SK-N-SH (cell line): ENCODE results near the gene EXOC2. TPM values are rescaled to one million over a fixed set of nuclear protein-coding genes. Genes with fewer than 3 reads are reported as not detected.

Experiments
- CTCF ChIA-PET: fragments of 300-600, 350-600 bp; formaldehyde crosslinking; extraction: SDS; loops from one replicate; lab custom pipeline; 2021; lab: Yijun Ruan, JAX
- POLR2A ChIA-PET: fragments of 350-600 bp; sonication (Branson Sonifier 250); formaldehyde crosslinking; extraction: SDS; loops from one replicate; lab custom pipeline; 2020; ENCODE audit warnings: antibody characterized with exemption, inconsistent platforms; lab: Yijun Ruan, JAX
- DNase-seq: peaks from one replicate; pipeline ENCODE4 v3.0.0; 2012
- H2AFZ ChIP-seq: fragments of 200-600 bp; sonication (generic); 2 replicates; pipeline ENCODE4 v1.8.1; 2016; ENCODE audit warnings: antibody characterized with exemption, mild to moderate bottlenecking, low read depth
- H3F3A ChIP-seq: fragments of 200-600 bp; sonication (generic); replicated peaks from 2 replicates; pipeline ENCODE3; 2016; ENCODE audit warnings: antibody characterized with exemption, mild to moderate bottlenecking; ENCODE audit not compliant: insufficient read depth
- H3K27ac ChIP-seq, 2 experiments: fragments of 200-500 bp in 1 of 2; fragments of 200-600 bp in 1 of 2; sonication (Bioruptor generic) in 1 of 2; sonication (generic), shearing (Covaris generic) in 1 of 2; 2 replicates each; pipeline versions ENCODE4 v1.5.1 to v1.6.1; 2014 to 2016; ENCODE audit warnings: low read depth in 2 of 2, inconsistent platforms in 1 of 2, low read length in 1 of 2, mild to moderate bottlenecking in 1 of 2, mixed read lengths in 1 of 2
- H3K27me3 ChIP-seq: fragments of 200-600 bp; sonication (generic), shearing (Covaris generic); 2 replicates; pipeline ENCODE4 v1.6.1; 2016; ENCODE audit warnings: mixed run types; ENCODE audit not compliant: insufficient read depth
- H3K36me3 ChIP-seq, 2 experiments: fragments of 200-500 bp in 1 of 2; fragments of 200-600 bp in 1 of 2; sonication (Bioruptor generic) in 1 of 2; sonication (generic) in 1 of 2; replicated peaks in 1 of 2; 2 replicates each; pipeline versions ENCODE3 to v1.5.1; 2014 to 2016; ENCODE audit warnings: low read length in 1 of 2, mild to moderate bottlenecking in 1 of 2; ENCODE audit not compliant: insufficient read depth in 2 of 2, control insufficient read depth in 1 of 2
- H3K4me1 ChIP-seq, 2 experiments: fragments of 200-500 bp in 1 of 2; fragments of 200-600 bp in 1 of 2; sonication (Bioruptor generic) in 1 of 2; sonication (generic), shearing (Covaris generic) in 1 of 2; 2 replicates each; pipeline versions ENCODE4 v1.5.1 to v1.6.1; 2014 to 2016; ENCODE audit warnings: low read depth in 1 of 2, low read length in 1 of 2, mixed run types in 1 of 2; ENCODE audit not compliant: insufficient read depth in 2 of 2, control insufficient read depth in 1 of 2
- H3K4me2 ChIP-seq: fragments of 200-600 bp; sonication (generic), shearing (Covaris generic); 2 replicates; pipeline ENCODE4 v1.6.1; 2017; ENCODE audit warnings: mixed run types
- H3K4me3 ChIP-seq, 2 experiments: fragments of 200-500 bp in 1 of 2; fragments of 200-600 bp in 1 of 2; sonication (Bioruptor generic) in 1 of 2; sonication (generic), shearing (Covaris generic) in 1 of 2; 2 replicates each; pipeline versions ENCODE4 v1.5.1 to v1.8.1; 2014 to 2016; ENCODE audit warnings: low read depth in 2 of 2, inconsistent platforms in 1 of 2, low read length in 1 of 2, mild to moderate bottlenecking in 1 of 2, mixed read lengths in 1 of 2, moderate library complexity in 1 of 2
- H3K79me2 ChIP-seq: fragments of 200-600 bp; sonication (generic); 2 replicates; pipeline ENCODE4 v1.8.1; 2017; ENCODE audit warnings: mild to moderate bottlenecking; ENCODE audit not compliant: insufficient read depth
- H3K9ac ChIP-seq: fragments of 200-600 bp; sonication (generic); 2 replicates; pipeline ENCODE4 v1.6.1; 2017; ENCODE audit warnings: mixed run types
- H3K9me2 ChIP-seq: fragments of 200-600 bp; sonication (generic); 2 replicates; pipeline ENCODE4 v1.6.1; 2017; ENCODE audit warnings: mixed run types
- H3K9me3 ChIP-seq: fragments of 200-600 bp; sonication (generic); 2 replicates; pipeline ENCODE4 v1.6.1; 2017; ENCODE audit warnings: mixed run types, mild to moderate bottlenecking, moderate library complexity
- H4K20me1 ChIP-seq: fragments of 200-600 bp; sonication (generic); 2 replicates; pipeline ENCODE4 v1.6.1; 2017; ENCODE audit warnings: mild to moderate bottlenecking, mixed run types; ENCODE audit not compliant: insufficient read depth
- CHD2 ChIP-seq: fragments of 150-350 bp; IDR thresholded peaks from 2 replicates; pipeline ENCODE4 v1.6.1; 2018; ENCODE audit warnings: low read length; ENCODE audit not compliant: partially characterized antibody
- ELF1 ChIP-seq: IDR thresholded peaks from 2 replicates; pipeline ENCODE4 v1.4.0; 2012
- EZH2phosphoT487 ChIP-seq: fragments of 200-600 bp; sonication (generic); IDR thresholded peaks from 2 replicates; pipeline ENCODE4 v1.6.1; 2017; ENCODE audit warnings: low read depth, mixed run types, mild to moderate bottlenecking, antibody characterized with exemption, moderate library complexity, borderline replicate concordance
- FOSL2 ChIP-seq: IDR thresholded peaks from 2 replicates; pipeline ENCODE4 v1.4.0; 2012; ENCODE audit warnings: low read depth, mild to moderate bottlenecking, moderate library complexity, borderline replicate concordance
- FOXJ3 ChIP-seq: sonication (generic); formaldehyde crosslinking; IDR thresholded peaks from 2 replicates; pipeline ENCODE4 v1.5.1; 2020; ENCODE audit warnings: mild to moderate bottlenecking, missing genetic modification reagents
- GABPA ChIP-seq: IDR thresholded peaks from 2 replicates; pipeline ENCODE4 v1.4.0; 2012; ENCODE audit warnings: low read depth, mild to moderate bottlenecking
- JUND ChIP-seq: IDR thresholded peaks from 2 replicates; pipeline ENCODE4 v1.4.0; 2012
- MEF2A ChIP-seq: IDR thresholded peaks from 2 replicates; pipeline ENCODE4 v1.4.0; 2012; ENCODE audit warnings: low read depth, borderline replicate concordance
- REST ChIP-seq: IDR thresholded peaks from 2 replicates; pipeline ENCODE4 v1.6.1; 2012; ENCODE audit warnings: mild to moderate bottlenecking, low read depth, low read length, moderate library complexity
- RFX5 ChIP-seq: IDR thresholded peaks from 2 replicates; pipeline ENCODE4 v1.6.1; 2012; ENCODE audit warnings: mild to moderate bottlenecking, improper control_type of control experiment, low read length
- RXRA ChIP-seq: IDR thresholded peaks from 2 replicates; pipeline ENCODE4 v1.4.0; 2012; ENCODE audit warnings: low read depth, mild to moderate bottlenecking, borderline replicate concordance
- TEAD4 ChIP-seq: IDR thresholded peaks from 2 replicates; pipeline ENCODE4 v1.4.0; 2012; ENCODE audit warnings: mild to moderate bottlenecking, borderline replicate concordance; ENCODE audit not compliant: insufficient read depth
- USF1 ChIP-seq: IDR thresholded peaks from 2 replicates; pipeline ENCODE4 v1.4.0; 2012; ENCODE audit warnings: low read depth, borderline replicate concordance
- YY1 ChIP-seq: IDR thresholded peaks from 2 replicates; pipeline ENCODE4 v1.4.0; 2012; ENCODE audit warnings: low read depth, mild to moderate bottlenecking
- WGBS: methylation state at CpG from one replicate; pipeline ENCODE4 v1.1.6; 2017; ENCODE audit warnings: low lambda C conversion rate; 5-methylcytosine and 5-hydroxymethylcytosine counted together
- polyA plus RNA-seq, 3 experiments: library from polyadenylated mRNA; depleted of rRNA; stranded (reverse); fragments of >200 nt; gene quantifications; 2 replicates each; pipeline ENCODE4 v1.2.3, GENCODE V29; 2012

EXOC2 gene
- polyA plus RNA-seq, 1 of the 3 experiments (the other 2 are of a cell fraction), result 10.6 TPM

GRCh38 chr6:683742-684440 lies 9.0 kb downstream of the EXOC2 start:
- ChIA-PET POLR2A (interaction anchor here (1.1 kb wide), 1 partner anchor 12 kb away, joined by 3 read pairs; no protein-coding TSS in a partner anchor), CTCF (interaction anchor here (1.1 to 2.6 kb wide), 5 partner anchors 9 to 753 kb away, joined by 3 to 13 read pairs (median 4); partner anchors contain the start of gene EXOC2)
- H3K9me2 ChIP-seq, result no peaks in the 10 kb centered on the region
- H3F3A ChIP-seq, result no peaks in the 10 kb centered on the region
- no peak overlapping the region; a peak in 1 of 4 replicates for H3K27ac ChIP-seq
- H3K9me3 ChIP-seq, result no peaks in the 10 kb centered on the region
- H4K20me1 ChIP-seq, result peaks cover 20% of the 10 kb centered on the region
- H3K4me2 ChIP-seq, result peak overlapping the region; percentile 37
- peaks cover 0 to 8% of the 10 kb centered on the region in 2 experiments for H3K36me3 ChIP-seq
- no peak overlapping the region for H2AFZ ChIP-seq
- 71% methylated on average over 15 of the region's 15 CpGs for WGBS
- TF ChIP-seq EZH2phosphoT487 (no peak), YY1 (no peak), USF1 (no peak), ELF1 (no peak), RXRA (no peak), CHD2 (peak; percentile 24), RFX5 (no peak), FOSL2 (no peak), FOXJ3 (CRISPR knock-in tag) (0 out of 2 replicates have a peak, but pooled peaks have one; percentile 19), TEAD4 (no peak), GABPA (no peak), MEF2A (no peak), JUND (no peak)
- H3K9ac ChIP-seq, result no peak overlapping the region
- peaks cover 3 to 9% of the 10 kb centered on the region in 2 experiments; a peak in 3 of 4 replicates for H3K4me1 ChIP-seq
- H3K4me3 ChIP-seq, result no peak overlapping the region
- peak; percentile 63 for DNase-seq
- no peaks in the 10 kb centered on the region for H3K27me3 ChIP-seq
- peaks cover 63% of the 10 kb centered on the region for H3K79me2 ChIP-seq

- no peaks in the 10 kb centered on the region for H3K9me3 ChIP-seq
- 93% methylated on average over 5 of the region's 5 CpGs for WGBS
- no peak for DNase-seq
- H3K4me2 ChIP-seq, result no peak overlapping the region
- no peaks in the 10 kb centered on the region for H3K27me3 ChIP-seq
- H3K9me2 ChIP-seq, result no peaks in the 10 kb centered on the region
- CTCF ChIA-PET, result interaction anchor here (0.6 to 1.3 kb wide), 4 partner anchors 11 to 97 kb away, joined by 3 to 4 read pairs (median 3); no protein-coding TSS in a partner anchor
- peaks cover 12% of the 10 kb centered on the region for H4K20me1 ChIP-seq
- no peaks in the 10 kb centered on the region for H3K36me3 ChIP-seq
- peaks cover 3 to 9% of the 10 kb centered on the region in 2 experiments; a peak in 3 of 4 replicates for H3K4me1 ChIP-seq
- no peak for TF ChIP-seq REST
- TF ChIP-seq JUND, result no peak
- TF ChIP-seq, all 33 proteins: peak for 0
- Histone ChIP-seq H3K79me2 (peaks cover 70% of the 10 kb centered on the region), H3F3A (no peaks in the 10 kb centered on the region), H3K27ac (no peak overlapping the region), H2AFZ (no peak overlapping the region), H3K4me3 (no peak overlapping the region), H3K9ac (no peak overlapping the region)
- POLR2A ChIA-PET, result no interaction called here
These were observed 12.1 kb downstream of the EXOC2 start for GRCh38 chr6:680666-681340.
